Calu3 (cell line): Measurements from ENCODE around the gene TRIP11. TPM values are rescaled to one million over a fixed set of nuclear protein-coding genes. Genes with fewer than 3 reads are reported as not detected.

Source experiments
- BruUV-seq: library from RNA; stranded (reverse); fragments of 400-500 nt; replicated peaks from 2 replicates; lab custom pipeline; 2021; lab: Mats Ljungman, UMichigan
- CTCF ChIA-PET: fragments of 300-600 bp; sonication (Branson Sonifier 250); formaldehyde crosslinking; loops from one replicate; lab custom pipeline; 2022; ENCODE audit warnings: antibody characterized with exemption; lab: Charles Lee
- DNase-seq: peaks from one replicate; pipeline ENCODE4 v3.0.0; 2022
- H3K27ac Mint-ChIP-seq: one replicate; pipeline ENCODE4 v1.8.0; 2022; ENCODE audit warnings: mixed read lengths; ENCODE audit not compliant: unreplicated experiment
- H3K27me3 Mint-ChIP-seq: one replicate; pipeline ENCODE4 v1.8.0; 2022; ENCODE audit warnings: mixed read lengths; ENCODE audit not compliant: unreplicated experiment
- H3K36me3 Mint-ChIP-seq: one replicate; pipeline ENCODE4 v1.8.0; 2022; ENCODE audit warnings: mild to moderate bottlenecking, moderate library complexity, mixed read lengths; ENCODE audit not compliant: insufficient read depth, unreplicated experiment
- H3K4me1 Mint-ChIP-seq: one replicate; pipeline ENCODE4 v1.8.0; 2022; ENCODE audit warnings: mild to moderate bottlenecking, low read depth, mixed read lengths; ENCODE audit not compliant: unreplicated experiment
- H3K4me3 Mint-ChIP-seq: one replicate; pipeline ENCODE4 v1.8.0; 2022; ENCODE audit warnings: mild to moderate bottlenecking, low read depth, moderate library complexity, mixed read lengths; ENCODE audit not compliant: unreplicated experiment
- H3K9me3 Mint-ChIP-seq: one replicate; pipeline ENCODE4 v1.8.0; 2022; ENCODE audit warnings: low read depth, mixed read lengths; ENCODE audit not compliant: unreplicated experiment
- intact Hi-C: fragments of 100-400 bp; cut with micrococcal nuclease; formaldehyde crosslinking; loops from one replicate; pipeline ENCODE4 v1.10.0; 2022; ENCODE audit not compliant: unreplicated experiment
- total RNA-seq: library from RNA; stranded (reverse); gene quantifications from 2 replicates; pipeline ENCODE4 v1.2.3, GENCODE V29; 2022
- TF ChIP-seq, protein P1 (sequence below): fragments of 200-600 bp; IDR thresholded peaks from one replicate; pipeline ENCODE4 v1.8.0; 2022; ENCODE audit warnings: antibody characterized with exemption; ENCODE audit not compliant: unreplicated experiment

Gene TRIP11
- total RNA-seq, 1 experiment from 2014 or later: 50.2 TPM

DNA sequence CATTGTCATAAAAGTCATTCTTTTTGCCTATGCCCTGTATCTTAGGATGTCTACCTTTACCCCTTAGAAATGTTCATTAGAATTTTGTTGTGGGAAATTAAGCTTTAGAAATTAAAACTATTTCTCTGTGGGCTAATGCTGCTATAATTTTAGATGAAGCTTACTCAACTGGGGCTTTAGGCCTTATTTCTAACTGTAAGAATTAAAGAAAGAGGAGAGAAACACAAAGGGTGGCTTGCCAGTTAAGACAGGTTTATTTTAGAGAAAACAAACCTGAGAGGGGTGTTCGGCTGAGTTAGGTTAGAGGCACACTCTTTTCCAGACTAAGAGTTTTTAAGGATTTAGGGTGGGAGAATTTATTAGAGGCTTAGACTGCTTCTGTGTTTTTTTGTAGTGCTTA lies 6.4 kb downstream of the TRIP11 start:
- BruUV-seq: no TSS peak
- Mint-ChIP-seq H3K9me3 (peaks cover 3% of the 10 kb centered on the region), H3K4me1 (peaks cover 20% of the 10 kb centered on the region), H3K36me3 (peaks cover 27% of the 10 kb centered on the region), H3K27ac (no peak overlapping the region), H3K27me3 (no peaks in the 10 kb centered on the region), H3K4me3 (no peak overlapping the region)
- intact Hi-C loops: no loop called here
- no peak for DNase-seq
- CTCF ChIA-PET: no interaction called here
- TF ChIP-seq, protein P1, sequence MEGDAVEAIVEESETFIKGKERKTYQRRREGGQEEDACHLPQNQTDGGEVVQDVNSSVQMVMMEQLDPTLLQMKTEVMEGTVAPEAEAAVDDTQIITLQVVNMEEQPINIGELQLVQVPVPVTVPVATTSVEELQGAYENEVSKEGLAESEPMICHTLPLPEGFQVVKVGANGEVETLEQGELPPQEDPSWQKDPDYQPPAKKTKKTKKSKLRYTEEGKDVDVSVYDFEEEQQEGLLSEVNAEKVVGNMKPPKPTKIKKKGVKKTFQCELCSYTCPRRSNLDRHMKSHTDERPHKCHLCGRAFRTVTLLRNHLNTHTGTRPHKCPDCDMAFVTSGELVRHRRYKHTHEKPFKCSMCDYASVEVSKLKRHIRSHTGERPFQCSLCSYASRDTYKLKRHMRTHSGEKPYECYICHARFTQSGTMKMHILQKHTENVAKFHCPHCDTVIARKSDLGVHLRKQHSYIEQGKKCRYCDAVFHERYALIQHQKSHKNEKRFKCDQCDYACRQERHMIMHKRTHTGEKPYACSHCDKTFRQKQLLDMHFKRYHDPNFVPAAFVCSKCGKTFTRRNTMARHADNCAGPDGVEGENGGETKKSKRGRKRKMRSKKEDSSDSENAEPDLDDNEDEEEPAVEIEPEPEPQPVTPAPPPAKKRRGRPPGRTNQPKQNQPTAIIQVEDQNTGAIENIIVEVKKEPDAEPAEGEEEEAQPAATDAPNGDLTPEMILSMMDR: no peak

DNA sequence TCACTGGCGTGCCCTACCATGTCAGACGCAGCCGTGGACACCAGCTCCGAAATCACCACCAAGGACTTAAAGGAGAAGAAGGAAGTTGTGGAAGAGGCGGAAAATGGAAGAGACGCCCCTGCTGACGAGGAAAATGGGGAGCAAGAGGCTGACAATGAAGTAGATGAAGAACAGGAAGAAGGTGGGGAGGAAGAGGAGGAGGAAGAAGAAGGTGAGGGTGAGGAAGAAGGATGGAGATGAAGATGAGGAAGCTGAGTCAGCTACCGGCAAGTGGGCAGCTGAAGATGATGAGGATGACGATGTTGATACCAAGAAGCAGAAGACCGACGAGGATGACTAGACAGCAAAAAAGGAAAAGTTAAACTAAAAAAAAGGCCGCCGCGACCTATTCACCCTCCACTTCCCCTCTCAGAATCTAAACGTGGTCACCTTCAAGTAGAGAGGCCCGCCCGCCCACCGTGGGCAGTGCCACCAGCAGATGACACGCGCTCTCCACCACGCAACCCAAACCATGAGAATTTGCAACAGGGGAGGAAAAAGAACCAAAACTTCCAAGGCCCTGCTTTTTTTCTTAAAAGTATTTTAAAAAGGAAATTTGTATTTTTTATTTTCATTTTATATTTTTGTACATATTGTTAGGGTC lies 13.2 kb downstream of the TRIP11 start:
- Mint-ChIP-seq H3K36me3 (peaks cover 27% of the 10 kb centered on the region), H3K9me3 (no peaks in the 10 kb centered on the region), H3K27ac (no peak overlapping the region), H3K27me3 (no peaks in the 10 kb centered on the region), H3K4me1 (no peaks in the 10 kb centered on the region), H3K4me3 (no peak overlapping the region)
- TF ChIP-seq, protein P1: no peak
- CTCF ChIA-PET: no interaction called here
- no TSS peak for BruUV-seq
- intact Hi-C loops: no loop called here
- no peak for DNase-seq

DNA sequence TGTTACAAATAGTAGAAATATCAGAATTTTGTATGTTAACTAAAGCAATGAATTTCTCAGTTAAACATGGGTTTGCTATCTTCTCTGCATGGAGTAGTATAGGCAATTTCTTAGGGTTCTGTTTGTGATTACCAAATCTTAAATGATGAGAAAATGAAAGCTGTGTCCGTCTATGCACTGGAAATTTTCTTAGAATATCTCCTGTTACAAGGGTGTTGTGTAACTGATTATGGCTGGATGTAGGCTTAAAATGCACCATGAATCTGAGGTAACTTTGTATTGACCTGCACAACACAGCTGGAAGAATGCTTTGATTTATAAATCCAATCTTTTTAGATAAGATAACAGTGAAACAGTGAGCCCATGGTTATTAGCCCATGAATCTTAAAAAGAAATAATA lies 17.8 kb downstream of the TRIP11 start:
- Mint-ChIP-seq H3K36me3 (peaks cover 24% of the 10 kb centered on the region), H3K27ac (no peak overlapping the region), H3K27me3 (no peaks in the 10 kb centered on the region), H3K9me3 (no peaks in the 10 kb centered on the region), H3K4me3 (no peak overlapping the region), H3K4me1 (no peaks in the 10 kb centered on the region)
- CTCF ChIA-PET: no interaction called here
- intact Hi-C loops: no loop called here
- TF ChIP-seq, protein P1: no peak
- BruUV-seq: no TSS peak
- DNase-seq: no peak

DNA sequence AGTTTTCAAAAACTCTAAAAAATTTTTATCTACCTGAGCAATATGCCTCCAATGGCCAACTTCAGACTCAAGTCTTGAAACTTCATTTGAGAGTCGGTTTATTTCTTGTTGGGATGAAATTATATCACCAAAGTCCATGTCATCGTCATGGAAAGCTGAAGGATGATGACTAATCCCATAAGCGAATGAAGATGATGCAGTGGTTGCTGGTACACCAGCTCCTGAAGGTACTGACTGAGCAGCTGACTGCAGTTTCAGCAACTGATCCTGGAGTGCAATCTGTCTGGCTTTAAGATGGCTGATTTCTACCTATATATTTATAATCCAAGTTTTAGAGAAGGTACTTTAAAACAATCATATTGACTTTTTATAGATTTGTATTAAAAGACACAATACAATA lies 18.3 kb downstream of the TRIP11 start:
- Mint-ChIP-seq H3K27ac (no peak overlapping the region), H3K27me3 (no peaks in the 10 kb centered on the region), H3K4me1 (no peaks in the 10 kb centered on the region), H3K4me3 (no peak overlapping the region), H3K36me3 (peaks cover 22% of the 10 kb centered on the region), H3K9me3 (no peaks in the 10 kb centered on the region)
- DNase-seq: no peak
- BruUV-seq: no TSS peak
- TF ChIP-seq, protein P1: no peak
- CTCF ChIA-PET: interaction anchor here (0.6 kb wide), 1 partner anchor 67 kb away, joined by 3 read pairs; no protein-coding TSS in a partner anchor
- intact Hi-C loops: no loop called here
